Skeletal muscle satellite cell (primary cell): ENCODE data around the gene HACD4.

Experiments
- H3K27me3 ChIP-seq: 2 replicates; pipeline ENCODE4 v1.7.0; 2013; ENCODE audit warnings: low read length; ENCODE audit not compliant: control insufficient read depth, insufficient read depth
- H3K36me3 ChIP-seq: 2 replicates; pipeline ENCODE4 v1.7.0; 2013; ENCODE audit warnings: mild to moderate bottlenecking, control low read depth, low read length; ENCODE audit not compliant: insufficient read depth
- H3K4me1 ChIP-seq: 2 replicates; pipeline ENCODE4 v1.7.0; 2013; ENCODE audit warnings: low read length; ENCODE audit not compliant: control insufficient read depth, insufficient read depth
- H3K4me2 ChIP-seq: 2 replicates; pipeline ENCODE4 v1.7.0; 2013; ENCODE audit warnings: mild to moderate bottlenecking, low read length
- H3K4me3 ChIP-seq: 2 replicates; pipeline ENCODE4 v1.7.0; 2013; ENCODE audit warnings: low read length
- H3K9ac ChIP-seq: 2 replicates; pipeline ENCODE4 v1.7.0; 2013; ENCODE audit warnings: mild to moderate bottlenecking, low read depth, low read length, moderate library complexity
- H3K9me3 ChIP-seq: replicated peaks from 2 replicates; pipeline ENCODE4 v1.7.0; 2013; ENCODE audit warnings: mild to moderate bottlenecking, control low read depth, low read length

Gene HACD4

GRCh38 chr9:21042466-21042865 is 11.0 kb upstream of the HACD4 start:
- H3K4me1 ChIP-seq: no peaks in the 10 kb centered on the region
- no peak overlapping the region for H3K9ac ChIP-seq
- H3K27me3 ChIP-seq: no peaks in the 10 kb centered on the region
- no peaks in the 10 kb centered on the region for H3K9me3 ChIP-seq
- H3K4me3 ChIP-seq: no peak overlapping the region
- H3K4me2 ChIP-seq: no peak overlapping the region
- no peaks in the 10 kb centered on the region for H3K36me3 ChIP-seq

GRCh38 chr9:21039302-21039701 is 7.9 kb upstream of the HACD4 start:
- no peak overlapping the region for H3K4me2 ChIP-seq
- no peaks in the 10 kb centered on the region for H3K36me3 ChIP-seq
- H3K27me3 ChIP-seq: no peaks in the 10 kb centered on the region
- H3K9me3 ChIP-seq: no peaks in the 10 kb centered on the region
- no peak overlapping the region for H3K9ac ChIP-seq
- no peak overlapping the region for H3K4me3 ChIP-seq
- H3K4me1 ChIP-seq: no peaks in the 10 kb centered on the region

- no peaks in the 10 kb centered on the region for H3K4me1 ChIP-seq
- no peak overlapping the region for H3K9ac ChIP-seq
- H3K4me3 ChIP-seq: no peak overlapping the region
- no peaks in the 10 kb centered on the region for H3K9me3 ChIP-seq
- H3K4me2 ChIP-seq: no peak overlapping the region
- no peaks in the 10 kb centered on the region for H3K36me3 ChIP-seq
- no peaks in the 10 kb centered on the region for H3K27me3 ChIP-seq
These were observed 5.8 kb upstream of the HACD4 start for GRCh38 chr9:21037278-21037677.

- no peaks in the 10 kb centered on the region for H3K36me3 ChIP-seq
These were observed 356 bp upstream of the HACD4 start for GRCh38 chr9:21031808-21032183.

GRCh38 chr9:21030389-21031035 is 928 bp downstream of the HACD4 start:
- H3K4me3 ChIP-seq: peak overlapping the region; percentile 64
- no peaks in the 10 kb centered on the region for H3K27me3 ChIP-seq
- no peaks in the 10 kb centered on the region for H3K36me3 ChIP-seq
- H3K4me1 ChIP-seq: peaks cover 31% of the 10 kb centered on the region
- H3K9me3 ChIP-seq: no peaks in the 10 kb centered on the region
- peak overlapping the region; percentile 77 for H3K4me2 ChIP-seq
- peak overlapping the region; percentile 53 for H3K9ac ChIP-seq

More at GRCh38 chr9:21031808-21032183, 356 bp upstream of the HACD4 start:
- Histone ChIP-seq H3K4me3 (peak overlapping the region; percentile 64), H3K27me3 (no peaks in the 10 kb centered on the region), H3K4me1 (peaks cover 28% of the 10 kb centered on the region), H3K9ac (peak overlapping the region; percentile 53), H3K4me2 (peak overlapping the region; percentile 77), H3K9me3 (no peaks in the 10 kb centered on the region)

GRCh38 chr9:21029661-21030060 is 1.8 kb downstream of the HACD4 start:
- Histone ChIP-seq H3K4me2 (no peak overlapping the region), H3K9me3 (no peaks in the 10 kb centered on the region), H3K36me3 (no peaks in the 10 kb centered on the region), H3K4me3 (no peak overlapping the region), H3K9ac (no peak overlapping the region), H3K4me1 (peaks cover 31% of the 10 kb centered on the region), H3K27me3 (no peaks in the 10 kb centered on the region)

- Histone ChIP-seq H3K27me3 (no peaks in the 10 kb centered on the region), H3K4me3 (no peak overlapping the region), H3K9ac (no peak overlapping the region), H3K36me3 (no peaks in the 10 kb centered on the region), H3K4me1 (peaks cover 31% of the 10 kb centered on the region), H3K9me3 (no peaks in the 10 kb centered on the region), H3K4me2 (no peak overlapping the region)
These were observed 3.0 kb downstream of the HACD4 start for GRCh38 chr9:21028466-21028865.

GRCh38 chr9:21027295-21027694 is 4.1 kb downstream of the HACD4 start:
- Histone ChIP-seq H3K4me1 (peaks cover 31% of the 10 kb centered on the region), H3K9me3 (no peaks in the 10 kb centered on the region), H3K4me3 (no peak overlapping the region), H3K36me3 (no peaks in the 10 kb centered on the region), H3K4me2 (peak overlapping the region; percentile 40), H3K9ac (no peak overlapping the region), H3K27me3 (no peaks in the 10 kb centered on the region)

GRCh38 chr9:21023861-21024260 is 7.6 kb downstream of the HACD4 start:
- H3K9ac ChIP-seq: no peak overlapping the region
- no peak overlapping the region for H3K4me2 ChIP-seq
- no peaks in the 10 kb centered on the region for H3K27me3 ChIP-seq
- no peak overlapping the region for H3K4me3 ChIP-seq
- H3K36me3 ChIP-seq: no peaks in the 10 kb centered on the region
- H3K9me3 ChIP-seq: no peaks in the 10 kb centered on the region
- H3K4me1 ChIP-seq: peaks cover 21% of the 10 kb centered on the region

GRCh38 chr9:21018177-21018576 is 13.3 kb downstream of the HACD4 start:
- Histone ChIP-seq H3K9ac (no peak overlapping the region), H3K36me3 (peaks cover 3% of the 10 kb centered on the region), H3K4me2 (no peak overlapping the region), H3K4me3 (no peak overlapping the region), H3K27me3 (no peaks in the 10 kb centered on the region), H3K4me1 (peaks cover 17% of the 10 kb centered on the region), H3K9me3 (no peaks in the 10 kb centered on the region)

- peak overlapping the region; percentile 12 for H3K4me2 ChIP-seq
These were observed 14.5 kb downstream of the HACD4 start for GRCh38 chr9:21016701-21017491.

GRCh38 chr9:21015995-21016394 is 15.4 kb downstream of the HACD4 start:
- no peak overlapping the region for H3K4me2 ChIP-seq
- H3K4me3 ChIP-seq: no peak overlapping the region
- H3K9ac ChIP-seq: no peak overlapping the region
- H3K9me3 ChIP-seq: no peaks in the 10 kb centered on the region
- H3K27me3 ChIP-seq: no peaks in the 10 kb centered on the region
- H3K36me3 ChIP-seq: peaks cover 3% of the 10 kb centered on the region
- H3K4me1 ChIP-seq: peaks cover 17% of the 10 kb centered on the region

More at GRCh38 chr9:21016701-21017491, 14.5 kb downstream of the HACD4 start:
- Histone ChIP-seq H3K4me3 (no peak overlapping the region), H3K9me3 (no peaks in the 10 kb centered on the region), H3K9ac (no peak overlapping the region), H3K27me3 (no peaks in the 10 kb centered on the region), H3K4me1 (peaks cover 17% of the 10 kb centered on the region), H3K36me3 (peaks cover 3% of the 10 kb centered on the region)
